ENCODE data around the gene CPLANE2. TPM values are rescaled to one million over a fixed set of nuclear protein-coding genes. Genes with fewer than 3 reads are reported as not detected.
A peak's percentile ranks its signal among the peaks of the same experiment; 100 is the strongest.

Gene CPLANE2
- total and polyA plus RNA-seq, 12 donors: 2.2 to 11.1 (median 6.8) TPM

DNA sequence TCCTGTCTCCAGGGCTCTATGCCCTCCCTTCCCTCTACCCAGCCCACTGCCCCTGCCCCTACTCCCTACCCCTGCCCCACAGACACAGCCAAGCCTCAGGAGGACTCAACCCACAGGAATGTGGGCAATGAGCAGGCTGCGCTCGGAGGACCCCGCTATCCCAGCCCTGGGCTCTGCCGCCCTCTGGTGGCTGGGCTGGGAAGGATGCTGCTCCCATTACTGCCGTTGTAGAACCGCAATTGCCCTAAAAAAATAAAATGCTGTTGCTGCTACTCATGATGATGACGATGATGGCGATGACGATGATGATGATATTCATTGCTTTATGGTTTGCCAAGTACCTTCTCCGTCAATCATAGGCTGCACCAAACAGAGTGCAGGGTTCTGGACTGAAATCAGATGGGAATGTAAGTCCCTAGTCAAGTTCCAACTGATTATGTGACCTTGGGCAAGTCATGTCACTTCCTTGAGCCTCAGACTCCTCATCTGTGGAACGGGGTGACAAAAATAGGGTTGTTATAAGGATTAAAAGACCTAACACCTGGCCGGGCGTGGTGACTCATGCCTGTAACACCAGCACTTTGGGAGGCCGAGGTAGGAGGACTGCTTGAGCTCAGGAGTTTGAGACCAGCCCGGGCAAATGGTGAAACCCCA, 49.1 kb downstream of the CPLANE2 start:
- H3K4me3 ChIP-seq: no peak overlapping the region
- H3K27me3 ChIP-seq: no peaks in the 10 kb centered on the region
- TF ChIP-seq, protein P1, sequence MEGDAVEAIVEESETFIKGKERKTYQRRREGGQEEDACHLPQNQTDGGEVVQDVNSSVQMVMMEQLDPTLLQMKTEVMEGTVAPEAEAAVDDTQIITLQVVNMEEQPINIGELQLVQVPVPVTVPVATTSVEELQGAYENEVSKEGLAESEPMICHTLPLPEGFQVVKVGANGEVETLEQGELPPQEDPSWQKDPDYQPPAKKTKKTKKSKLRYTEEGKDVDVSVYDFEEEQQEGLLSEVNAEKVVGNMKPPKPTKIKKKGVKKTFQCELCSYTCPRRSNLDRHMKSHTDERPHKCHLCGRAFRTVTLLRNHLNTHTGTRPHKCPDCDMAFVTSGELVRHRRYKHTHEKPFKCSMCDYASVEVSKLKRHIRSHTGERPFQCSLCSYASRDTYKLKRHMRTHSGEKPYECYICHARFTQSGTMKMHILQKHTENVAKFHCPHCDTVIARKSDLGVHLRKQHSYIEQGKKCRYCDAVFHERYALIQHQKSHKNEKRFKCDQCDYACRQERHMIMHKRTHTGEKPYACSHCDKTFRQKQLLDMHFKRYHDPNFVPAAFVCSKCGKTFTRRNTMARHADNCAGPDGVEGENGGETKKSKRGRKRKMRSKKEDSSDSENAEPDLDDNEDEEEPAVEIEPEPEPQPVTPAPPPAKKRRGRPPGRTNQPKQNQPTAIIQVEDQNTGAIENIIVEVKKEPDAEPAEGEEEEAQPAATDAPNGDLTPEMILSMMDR (IDR thresholded peaks at IDR 0.05): peak; percentile 94 to 99 (median 97)
- peaks cover 0 to 38% (median 10%) of the 10 kb centered on the region in 9 donors for H3K4me1 ChIP-seq
- intact Hi-C loops (cut with DNase I): loop anchor here (1.0 to 10.0 kb wide), 8 partner anchors 36 to 186 kb away; partner anchors contain the start of gene SRARP (in 2 of the 10)
- 23 to 24% methylated on average over 15 of the region's 15 CpGs for WGBS, 2 donors
- no peak overlapping the region for H3K27ac ChIP-seq
- DNase-seq (peak; percentile 69 to 83), ATAC-seq (peak; percentile 72 to 84 (median 80))
- H3K36me3 ChIP-seq: no peaks in the 10 kb centered on the region
- H3K9me3 ChIP-seq: no peaks in the 10 kb centered on the region

DNA sequence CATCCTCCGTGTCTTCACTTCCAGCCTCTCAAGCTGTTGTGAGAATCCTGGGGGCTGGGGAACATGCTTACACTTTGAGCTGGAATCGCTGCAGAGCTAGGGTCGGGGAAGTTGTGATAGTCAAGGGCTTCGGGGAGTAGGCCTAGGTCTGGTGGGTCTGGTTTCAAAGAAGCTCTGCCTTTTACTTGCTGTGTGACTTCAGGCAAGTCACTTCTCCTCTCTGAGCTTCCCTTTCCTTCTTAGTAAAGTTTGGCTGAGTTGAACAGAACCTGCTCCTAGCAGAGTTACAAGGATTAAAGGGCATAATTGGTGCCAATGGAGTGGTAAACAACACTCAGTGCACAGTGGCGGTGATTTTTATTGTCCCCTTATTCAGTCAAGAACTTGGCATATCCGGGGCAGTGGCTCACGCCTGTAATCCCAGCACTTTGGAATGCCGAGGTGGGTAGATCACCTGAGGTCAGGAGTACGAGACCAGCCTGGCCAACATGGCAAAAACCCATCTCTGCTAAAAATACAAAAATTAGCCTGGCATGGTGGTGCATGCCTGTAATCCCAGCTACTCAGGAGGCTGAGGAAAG, 50.2 kb downstream of the CPLANE2 start:
- H3K27me3 ChIP-seq: no peaks in the 10 kb centered on the region
- no peak overlapping the region for H3K4me3 ChIP-seq
- no peak for DNase-seq
- WGBS, 2 donors: 85 to 89% methylated on average over 9 of the region's 9 CpGs
- TF ChIP-seq, protein P1 (IDR thresholded peaks at IDR 0.05): no peak
- no peak for ATAC-seq
- H3K9me3 ChIP-seq: no peaks in the 10 kb centered on the region
- intact Hi-C loops (cut with DNase I): loop anchor here in 9 of 10 donors (1.0 to 10.0 kb wide), 7 partner anchors 34 to 184 kb away; partner anchors contain the start of gene SRARP (in 2 of the 9)
- H3K36me3 ChIP-seq: no peaks in the 10 kb centered on the region
- H3K27ac ChIP-seq: no peak overlapping the region
- peaks cover 4 to 45% (median 21%) of the 10 kb centered on the region in 9 donors for H3K4me1 ChIP-seq

DNA sequence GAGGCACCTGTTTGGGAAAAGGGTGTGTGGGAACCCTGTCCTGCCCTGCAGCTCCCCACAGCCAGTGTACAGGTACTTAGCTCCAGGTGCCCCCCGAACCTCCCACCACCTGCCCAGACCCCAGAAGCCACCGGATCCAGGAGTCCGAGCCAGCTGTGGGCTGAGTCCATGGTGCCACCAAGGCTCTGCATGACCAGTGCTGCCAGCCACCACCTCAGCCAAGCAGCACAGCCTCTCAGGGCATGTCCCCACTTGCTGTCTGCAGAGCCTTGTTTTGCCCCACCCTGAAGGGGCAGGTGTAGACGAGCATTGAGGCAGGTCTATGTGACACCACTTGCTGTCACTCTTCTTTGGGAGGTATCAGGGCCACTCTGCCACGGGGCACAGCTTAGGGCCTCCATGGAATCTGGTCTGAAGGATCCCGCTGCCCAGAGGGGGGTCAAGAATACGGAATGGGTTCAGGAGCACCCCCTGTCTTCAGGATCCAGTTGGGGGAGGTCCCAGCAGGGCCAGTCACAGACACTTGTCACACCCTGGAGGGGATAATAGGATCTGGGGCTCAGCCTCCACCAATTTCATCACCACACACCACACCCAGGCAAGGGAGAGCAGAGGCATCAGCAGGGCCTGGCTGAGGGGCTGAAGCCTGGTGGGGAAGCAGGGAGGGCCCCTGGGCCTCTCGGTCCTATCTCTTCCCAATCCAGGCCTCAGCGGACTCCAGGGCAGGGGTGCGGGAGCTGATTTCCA, 52.3 kb downstream of the CPLANE2 start:
- Histone ChIP-seq H3K9me3 (no peaks in the 10 kb centered on the region), H3K27me3 (no peaks in the 10 kb centered on the region), H3K4me1 (peaks cover 12 to 50% (median 31%) of the 10 kb centered on the region in 9 donors), H3K4me3 (no peak overlapping the region), H3K27ac (no peak overlapping the region), H3K36me3 (no peaks in the 10 kb centered on the region)
- intact Hi-C loops (cut with DNase I): loop anchor here in 7 of 10 donors (5.0 to 10.0 kb wide), 7 partner anchors 32 to 182 kb away; partner anchors contain the start of gene SRARP (in 2 of the 7)
- DNase-seq (no peak), ATAC-seq (no peak)
- TF ChIP-seq, protein P1 (IDR thresholded peaks at IDR 0.05): no peak
- WGBS, 2 donors: 93% methylated on average over 10 of the region's 10 CpGs
